ENCODE data around the gene TTC38. TPM values are rescaled to one million over a fixed set of nuclear protein-coding genes. Genes with fewer than 3 reads are reported as not detected.

TTC38 gene
- polyA plus RNA-seq, 1 experiment = 26.6 TPM

- no peak overlapping the region for H3K4me3 ChIP-seq (ENCODE audit: low read depth, low read length)
- no peak for DNase-seq (ENCODE audit: low read depth)
- POLR2A ChIA-PET = no interaction called here
- no peak for TF ChIP-seq CTCF (IDR thresholded peaks at IDR 0.05; ENCODE audit: insufficient read depth, low read depth, low read length)
- no peaks in the 10 kb centered on the region for H3K27me3 ChIP-seq (ENCODE audit: control insufficient read depth, insufficient read depth, low read length)
- CTCF ChIA-PET = no interaction called here
- peaks cover 17% of the 10 kb centered on the region for H3K36me3 ChIP-seq (ENCODE audit: control insufficient read depth, insufficient read depth, low read length)
Observed at GRCh38 chr22:46292732-46293131, 24.9 kb downstream of the TTC38 start.

GRCh38 chr22:46293577-46294260 is 25.9 kb downstream of the TTC38 start:
- TF ChIP-seq CTCF (IDR thresholded peaks at IDR 0.05; ENCODE audit: insufficient read depth, low read depth, low read length) = no peak
- CTCF ChIA-PET = no interaction called here
- POLR2A ChIA-PET = no interaction called here
- DNase-seq (ENCODE audit: low read depth) = no peak
- Histone ChIP-seq H3K4me3 (ENCODE audit: low read depth, low read length) (no peak overlapping the region), H3K36me3 (ENCODE audit: control insufficient read depth, insufficient read depth, low read length) (peaks cover 16% of the 10 kb centered on the region), H3K27me3 (ENCODE audit: control insufficient read depth, insufficient read depth, low read length) (no peaks in the 10 kb centered on the region)

- no peak for DNase-seq (ENCODE audit: low read depth)
- no peak for TF ChIP-seq CTCF (IDR thresholded peaks at IDR 0.05; ENCODE audit: insufficient read depth, low read depth, low read length)
- H3K36me3 ChIP-seq (ENCODE audit: control insufficient read depth, insufficient read depth, low read length) = peaks cover 9% of the 10 kb centered on the region
- H3K27me3 ChIP-seq (ENCODE audit: control insufficient read depth, insufficient read depth, low read length) = no peaks in the 10 kb centered on the region
- POLR2A ChIA-PET = no interaction called here
- CTCF ChIA-PET = interaction anchor here (2.1 kb wide), 1 partner anchor 289 kb away, joined by 6 read pairs; no protein-coding TSS in a partner anchor
- H3K4me3 ChIP-seq (ENCODE audit: low read depth, low read length) = no peak overlapping the region
Observed at GRCh38 chr22:46294784-46295183, 27.0 kb downstream of the TTC38 start.

- Histone ChIP-seq H3K36me3 (ENCODE audit: control insufficient read depth, insufficient read depth, low read length) (peaks cover 6% of the 10 kb centered on the region), H3K4me3 (ENCODE audit: low read depth, low read length) (no peak overlapping the region), H3K27me3 (ENCODE audit: control insufficient read depth, insufficient read depth, low read length) (no peaks in the 10 kb centered on the region)
- no peak for TF ChIP-seq CTCF (IDR thresholded peaks at IDR 0.05; ENCODE audit: insufficient read depth, low read depth, low read length)
- POLR2A ChIA-PET = no interaction called here
- DNase-seq (ENCODE audit: low read depth) = no peak
- CTCF ChIA-PET = interaction anchor here (0.9 to 2.1 kb wide), 4 partner anchors 20 to 289 kb away, joined by 3 to 8 read pairs (median 5); no protein-coding TSS in a partner anchor
Observed at GRCh38 chr22:46295277-46295971, 27.6 kb downstream of the TTC38 start.
